WTC11 (cell line): ENCODE results near the gene CDH22. TPM values are rescaled to one million over a fixed set of nuclear protein-coding genes. Genes with fewer than 3 reads are reported as not detected.

Experiments used
- ATAC-seq: fragments of 200-7000 bp; cut with Tn5 transposase; 2 replicates; pipeline ENCODE4 v1.10.0; 2021; ENCODE audit warnings: mild to moderate bottlenecking, moderate library complexity
- CTCF ChIA-PET: fragments of 300-600 bp; sonication (Branson Sonifier 250); formaldehyde crosslinking; loops from one replicate; lab custom pipeline; 2021; ENCODE audit warnings: antibody characterized with exemption; lab: Charles Lee
- POLR2A ChIA-PET: fragments of 350-600 bp; sonication (Branson Sonifier 250); formaldehyde crosslinking; loops from one replicate; lab custom pipeline; 2021; ENCODE audit warnings: antibody characterized with exemption; lab: Charles Lee
- DNase-seq: peaks from one replicate; pipeline ENCODE4 v3.0.0; 2021; ENCODE audit warnings: low spot score
- H3K27ac Mint-ChIP-seq: 2 replicates; pipeline ENCODE4 v1.8.0; 2021; ENCODE audit warnings: mixed read lengths
- H3K27me3 Mint-ChIP-seq: 2 replicates; pipeline ENCODE4 v1.8.0; 2021; ENCODE audit warnings: low read depth, mild to moderate bottlenecking, moderate library complexity, mixed read lengths
- H3K36me3 Mint-ChIP-seq: 2 replicates; pipeline ENCODE4 v1.8.0; 2021; ENCODE audit warnings: mixed read lengths
- H3K4me1 Mint-ChIP-seq: 2 replicates; pipeline ENCODE4 v1.8.0; 2022; ENCODE audit warnings: mixed read lengths
- H3K4me3 Mint-ChIP-seq: 2 replicates; pipeline ENCODE4 v1.8.0; 2021; ENCODE audit warnings: mild to moderate bottlenecking, moderate library complexity, mixed read lengths
- H3K9me3 Mint-ChIP-seq: 2 replicates; pipeline ENCODE4 v1.8.0; 2021; ENCODE audit warnings: mixed read lengths
- ARID4B ChIP-seq: sonication (generic); formaldehyde crosslinking; IDR thresholded peaks from 2 replicates; pipeline ENCODE4 v1.8.0; 2023; ENCODE audit warnings: missing genetic modification reagents, mild to moderate bottlenecking, borderline replicate concordance
- ATF2 ChIP-seq: sonication (generic); formaldehyde crosslinking; IDR thresholded peaks from 2 replicates; pipeline ENCODE4 v1.8.1; 2022; ENCODE audit warnings: low read depth, missing genetic modification reagents, borderline replicate concordance
- CBFB ChIP-seq: sonication (generic); formaldehyde crosslinking; IDR thresholded peaks from 2 replicates; pipeline ENCODE4 v1.8.1; 2022; ENCODE audit warnings: mild to moderate bottlenecking, low read depth, missing genetic modification reagents
- CTCF ChIP-seq: fragments of 200-600 bp; IDR thresholded peaks from 2 replicates; pipeline ENCODE4 v1.8.0; 2022; ENCODE audit warnings: antibody characterized with exemption
- ESRRA ChIP-seq: sonication (generic); formaldehyde crosslinking; IDR thresholded peaks from 2 replicates; pipeline ENCODE4 v1.8.1; 2022; ENCODE audit warnings: mild to moderate bottlenecking, missing genetic modification reagents, borderline replicate concordance
- FOXJ3 ChIP-seq: sonication (generic); formaldehyde crosslinking; IDR thresholded peaks from 2 replicates; pipeline ENCODE4 v1.9.0; 2021; ENCODE audit warnings: missing genetic modification reagents, mild to moderate bottlenecking, borderline replicate concordance
- GTF2I ChIP-seq: fragments of 250-450 bp; sonication (Bioruptor Pico); conservative IDR thresholded peaks from 2 replicates; pipeline ENCODE4 v1.4.0; 2021; ENCODE audit warnings: mild to moderate bottlenecking
- HMGA2 ChIP-seq: fragments of 250-450 bp; sonication (Bioruptor Pico); IDR thresholded peaks from 2 replicates; pipeline ENCODE4 v1.4.0; 2021; ENCODE audit warnings: mild to moderate bottlenecking, moderate library complexity
- MXD4 ChIP-seq: fragments of 250-450 bp; sonication (Bioruptor Pico); IDR thresholded peaks from 2 replicates; pipeline ENCODE4 v1.8.0; 2021; ENCODE audit warnings: mild to moderate bottlenecking, moderate library complexity, borderline replicate concordance
- NFE2L1 ChIP-seq: sonication (generic); formaldehyde crosslinking; IDR thresholded peaks from 2 replicates; pipeline ENCODE4 v1.8.1; 2023; ENCODE audit warnings: missing genetic modification reagents
- NR2C2 ChIP-seq: sonication (generic); formaldehyde crosslinking; IDR thresholded peaks from 2 replicates; pipeline ENCODE4 v1.8.0; 2022; ENCODE audit warnings: mild to moderate bottlenecking, missing genetic modification reagents
- PRRX2 ChIP-seq: fragments of 250-450 bp; sonication (Bioruptor Pico); IDR thresholded peaks from 2 replicates; pipeline ENCODE4 v1.8.0; 2021; ENCODE audit warnings: mild to moderate bottlenecking
- RELA ChIP-seq: sonication (generic); formaldehyde crosslinking; IDR thresholded peaks from 2 replicates; pipeline ENCODE4 v1.8.1; 2022; ENCODE audit warnings: missing genetic modification reagents, mild to moderate bottlenecking, borderline replicate concordance
- RORB ChIP-seq: fragments of 250-450 bp; sonication (Bioruptor Pico); IDR thresholded peaks from 2 replicates; pipeline ENCODE4 v1.9.0; 2021; ENCODE audit warnings: mild to moderate bottlenecking
- ZNF219 ChIP-seq: sonication (generic); formaldehyde crosslinking; IDR thresholded peaks from 2 replicates; pipeline ENCODE4 v1.8.0; 2023; ENCODE audit warnings: missing genetic modification reagents, mild to moderate bottlenecking, borderline replicate concordance
- ZNF671 ChIP-seq: fragments of 250-450 bp; sonication (Bioruptor Pico); IDR thresholded peaks from 2 replicates; pipeline ENCODE4 v1.8.0; 2021; ENCODE audit warnings: mild to moderate bottlenecking
- total RNA-seq: library from RNA; stranded (reverse); gene quantifications from 3 replicates; pipeline ENCODE4 v1.2.3, GENCODE V29; 2021
- TF ChIP-seq, protein P1 (sequence below): sonication (generic); formaldehyde crosslinking; IDR thresholded peaks from 2 replicates; pipeline ENCODE4 v1.8.1; 2023; ENCODE audit warnings: mild to moderate bottlenecking, missing genetic modification reagents, moderate library complexity
- TF ChIP-seq, protein P2 (sequence below): fragments of 250-450 bp; sonication (Bioruptor Pico); IDR thresholded peaks from 2 replicates; pipeline ENCODE4 v2.1.2; 2022; ENCODE audit warnings: mild to moderate bottlenecking, moderate library complexity
- TF ChIP-seq, protein P3 (sequence below): sonication (generic); formaldehyde crosslinking; IDR thresholded peaks from 2 replicates; pipeline ENCODE4 v1.8.0; 2022; ENCODE audit warnings: mild to moderate bottlenecking, missing genetic modification reagents

The CDH22 gene
- total RNA-seq, 1 experiment from 2014 or later, result 0.13 TPM

GRCh38 chr20:46277602-46278001 is 30.7 kb downstream of the CDH22 start:
- Mint-ChIP-seq H3K9me3 (no peaks in the 10 kb centered on the region), H3K4me1 (peaks cover 22% of the 10 kb centered on the region), H3K27ac (no peak overlapping the region), H3K4me3 (no peak overlapping the region), H3K27me3 (no peaks in the 10 kb centered on the region), H3K36me3 (no peaks in the 10 kb centered on the region)
- CTCF ChIA-PET, result interaction anchor here (1.5 kb wide), 1 partner anchor 29 kb away, joined by 4 read pairs; no protein-coding TSS in a partner anchor
- POLR2A ChIA-PET, result no interaction called here
- DNase-seq, result no peak
- TF ChIP-seq ARID4B (CRISPR knock-in tag) (no peak), RELA (CRISPR knock-in tag) (no peak), ZNF671 (CRISPR knock-in tag) (no peak), NFE2L1 (CRISPR knock-in tag) (no peak), ZNF219 (no peak), FOXJ3 (no peak), CBFB (CRISPR knock-in tag) (no peak), HMGA2 (no peak), ESRRA (CRISPR knock-in tag) (no peak), RORB (no peak)
- TF ChIP-seq, protein P1, sequence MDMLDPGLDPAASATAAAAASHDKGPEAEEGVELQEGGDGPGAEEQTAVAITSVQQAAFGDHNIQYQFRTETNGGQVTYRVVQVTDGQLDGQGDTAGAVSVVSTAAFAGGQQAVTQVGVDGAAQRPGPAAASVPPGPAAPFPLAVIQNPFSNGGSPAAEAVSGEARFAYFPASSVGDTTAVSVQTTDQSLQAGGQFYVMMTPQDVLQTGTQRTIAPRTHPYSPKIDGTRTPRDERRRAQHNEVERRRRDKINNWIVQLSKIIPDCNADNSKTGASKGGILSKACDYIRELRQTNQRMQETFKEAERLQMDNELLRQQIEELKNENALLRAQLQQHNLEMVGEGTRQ (CRISPR knock-in tag), result no peak
- peak; percentile 58 for ATAC-seq

- CTCF ChIA-PET, result no interaction called here
- no peak overlapping the region for H3K27ac Mint-ChIP-seq
These were observed 31.8 kb downstream of the CDH22 start for GRCh38 chr20:46276531-46276930.

More at GRCh38 chr20:46276531-46276930, 31.8 kb downstream of the CDH22 start:
- Mint-ChIP-seq H3K4me3 (no peak overlapping the region), H3K4me1 (peaks cover 16% of the 10 kb centered on the region)
- DNase-seq, result no peak
- TF ChIP-seq ESRRA (CRISPR knock-in tag), result no peak
- no peak for TF ChIP-seq CTCF
- TF ChIP-seq ATF2 (CRISPR knock-in tag), result no peak
- TF ChIP-seq PRRX2 (CRISPR knock-in tag), result no peak
- no peak for TF ChIP-seq MXD4 (CRISPR knock-in tag)
- TF ChIP-seq HMGA2, result no peak
- TF ChIP-seq NR2C2 (CRISPR knock-in tag), result no peak
- TF ChIP-seq GTF2I, result no peak
- TF ChIP-seq ZNF219, result no peak
- TF ChIP-seq, protein P2, sequence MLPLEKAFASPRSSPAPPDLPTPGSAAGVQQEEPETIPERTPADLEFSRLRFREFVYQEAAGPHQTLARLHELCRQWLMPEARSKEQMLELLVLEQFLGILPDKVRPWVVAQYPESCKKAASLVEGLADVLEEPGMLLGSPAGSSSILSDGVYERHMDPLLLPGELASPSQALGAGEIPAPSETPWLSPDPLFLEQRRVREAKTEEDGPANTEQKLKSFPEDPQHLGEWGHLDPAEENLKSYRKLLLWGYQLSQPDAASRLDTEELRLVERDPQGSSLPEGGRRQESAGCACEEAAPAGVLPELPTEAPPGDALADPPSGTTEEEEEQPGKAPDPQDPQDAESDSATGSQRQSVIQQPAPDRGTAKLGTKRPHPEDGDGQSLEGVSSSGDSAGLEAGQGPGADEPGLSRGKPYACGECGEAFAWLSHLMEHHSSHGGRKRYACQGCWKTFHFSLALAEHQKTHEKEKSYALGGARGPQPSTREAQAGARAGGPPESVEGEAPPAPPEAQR (CRISPR knock-in tag), result no peak
- TF ChIP-seq, protein P3, sequence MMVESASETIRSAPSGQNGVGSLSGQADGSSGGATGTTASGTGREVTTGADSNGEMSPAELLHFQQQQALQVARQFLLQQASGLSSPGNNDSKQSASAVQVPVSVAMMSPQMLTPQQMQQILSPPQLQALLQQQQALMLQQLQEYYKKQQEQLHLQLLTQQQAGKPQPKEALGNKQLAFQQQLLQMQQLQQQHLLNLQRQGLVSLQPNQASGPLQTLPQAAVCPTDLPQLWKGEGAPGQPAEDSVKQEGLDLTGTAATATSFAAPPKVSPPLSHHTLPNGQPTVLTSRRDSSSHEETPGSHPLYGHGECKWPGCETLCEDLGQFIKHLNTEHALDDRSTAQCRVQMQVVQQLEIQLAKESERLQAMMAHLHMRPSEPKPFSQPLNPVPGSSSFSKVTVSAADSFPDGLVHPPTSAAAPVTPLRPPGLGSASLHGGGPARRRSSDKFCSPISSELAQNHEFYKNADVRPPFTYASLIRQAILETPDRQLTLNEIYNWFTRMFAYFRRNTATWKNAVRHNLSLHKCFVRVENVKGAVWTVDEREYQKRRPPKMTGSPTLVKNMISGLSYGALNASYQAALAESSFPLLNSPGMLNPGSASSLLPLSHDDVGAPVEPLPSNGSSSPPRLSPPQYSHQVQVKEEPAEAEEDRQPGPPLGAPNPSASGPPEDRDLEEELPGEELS (CRISPR knock-in tag), result no peak
- TF ChIP-seq, all 79 proteins: peak for 0
- Mint-ChIP-seq H3K9me3 (peaks cover 7% of the 10 kb centered on the region; the same call in 1 of the 2 replicates), H3K36me3 (no peaks in the 10 kb centered on the region), H3K27me3 (no peaks in the 10 kb centered on the region; the same call in 1 of the 2 replicates)
- no peak for ATAC-seq
- POLR2A ChIA-PET, result no interaction called here
